ENCODE data around the gene ANKRD33B. TPM values are rescaled to one million over a fixed set of nuclear protein-coding genes. Genes with fewer than 3 reads are reported as not detected.
A peak's percentile ranks its signal among the peaks of the same experiment; 100 is the strongest.

Gene ANKRD33B
- total and polyA plus RNA-seq, 2 of the 8 experiments (the other 6 are each of a cell fraction or from before 2014, with no cell fraction given): 6.9 to 20.6 TPM

DNA sequence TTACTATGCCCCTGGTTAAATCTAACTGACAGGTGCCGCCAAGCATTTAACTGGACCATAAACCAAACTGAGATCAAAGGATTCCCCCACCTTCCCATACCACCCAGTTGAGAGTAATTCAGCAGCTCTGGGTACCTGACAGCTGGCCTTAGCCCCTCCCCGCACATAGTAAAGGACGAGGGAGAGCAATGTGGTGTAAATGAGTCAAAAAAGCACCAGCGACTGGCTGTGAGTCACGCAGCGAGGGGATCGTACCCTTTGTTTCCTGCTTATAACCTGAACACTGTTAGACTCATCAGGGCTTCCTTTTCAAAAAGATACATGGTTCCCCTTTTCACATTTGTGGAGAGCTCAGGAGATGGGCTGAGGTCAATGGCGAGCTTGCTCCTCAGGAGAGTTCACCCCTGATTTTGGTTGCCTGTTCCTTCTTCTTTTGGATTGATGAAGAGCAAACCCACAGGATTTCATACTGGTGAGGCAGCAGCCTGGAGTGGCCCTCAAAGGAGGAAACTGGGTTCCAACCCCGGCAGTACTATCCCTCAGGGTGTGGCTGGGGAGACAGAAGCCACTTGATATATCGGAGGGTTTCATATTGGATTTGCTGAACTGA lies 71.5 kb downstream of the ANKRD33B start:
- Histone ChIP-seq H3K9me3 (ENCODE audit: insufficient read depth in 2 of 2, low read depth in 1 of 2, low read length in 1 of 2) (no peaks in the 10 kb centered on the region), H3K4me1 (replicated peaks in 1 of 4; ENCODE audit: control insufficient read depth in 3 of 4, insufficient read depth in 4 of 4, low read length in 3 of 4) (peaks cover 18 to 50% (median 36%) of the 10 kb centered on the region in 4 experiments), H2BK15ac (ENCODE audit: low read length) (peak overlapping the region; percentile 4; the same call in 1 of the 2 replicates), H3K18ac (ENCODE audit: extremely low read depth, low read length) (peak overlapping the region; percentile 34), H4K91ac (replicated peaks; ENCODE audit: insufficient read length, low read length) (peak overlapping the region; percentile 91), H2BK5ac (ENCODE audit: low read depth, low read length) (peak overlapping the region; percentile 54; the same call in 1 of the 2 replicates), H2BK120ac (replicated peaks; ENCODE audit: low read depth, low read length) (peak overlapping the region; percentile 67), H2AFZ (ENCODE audit: low read length) (no peak overlapping the region), H4K5ac (ENCODE audit: insufficient read length, low read depth, low read length) (no peak overlapping the region), H2AK5ac (ENCODE audit: low read depth, low read length) (peak overlapping the region; percentile 88; the same call in 1 of the 2 replicates), H3K4me2 (ENCODE audit: insufficient read depth in 1 of 2, low read depth in 2 of 2, low read length in 2 of 2) (peak overlapping the region in 1 of 2 experiments; percentile 29; a peak in 1 of 4 replicates), H3K4ac (replicated peaks; ENCODE audit: insufficient read length, low read depth, low read length) (peak overlapping the region; percentile 64), H3K36me3 (ENCODE audit: control insufficient read depth in 2 of 4, insufficient read depth in 4 of 4, low read length in 3 of 4) (no peaks in the 10 kb centered on the region), H3K9ac (replicated peaks in 1 of 4; ENCODE audit: extremely low read depth in 1 of 4, low read depth in 3 of 4, low read length in 3 of 4) (no peak overlapping the region), H2BK12ac (ENCODE audit: low read depth, low read length) (no peak overlapping the region), H3K56ac (replicated peaks; ENCODE audit: insufficient read length, low read depth, low read length) (no peak overlapping the region), H3K27ac (ENCODE audit: low read depth, low read length) (no peak overlapping the region), H2BK20ac (ENCODE audit: low read length) (peak overlapping the region; percentile 15), H4K20me1 (replicated peaks in 1 of 2; ENCODE audit: control insufficient read depth in 1 of 2, insufficient read depth in 2 of 2, low read length in 2 of 2) (peaks cover 0 to 2% of the 10 kb centered on the region in 2 experiments), H3K23me2 (ENCODE audit: low read depth, low read length) (peaks cover 7% of the 10 kb centered on the region), H4K8ac (ENCODE audit: extremely low read depth, insufficient read depth, low read length) (no peak overlapping the region; the same call in 1 of the 2 replicates), H3K79me1 (ENCODE audit: low read depth, low read length) (peaks cover 4% of the 10 kb centered on the region; the same call in 1 of the 2 replicates), H3K23ac (ENCODE audit: insufficient read length) (no peak overlapping the region), H3K79me2 (ENCODE audit: control insufficient read depth in 1 of 2, insufficient read depth in 2 of 2, low read length in 2 of 2) (peaks cover 0 to 17% of the 10 kb centered on the region in 2 experiments; a peak in 2 of 4 replicates), H3K27me3 (replicated peaks in 1 of 4; ENCODE audit: control insufficient read depth in 3 of 4, extremely low read depth in 1 of 4, insufficient read depth in 3 of 4, low read length in 3 of 4) (no peaks in the 10 kb centered on the region), H3K4me3 (ENCODE audit: extremely low read depth in 1 of 4, insufficient read depth in 2 of 4, low read depth in 3 of 4, low read length in 4 of 4) (no peak overlapping the region), H3K14ac (ENCODE audit: insufficient read length) (no peak overlapping the region)
- TF ChIP-seq SP1 (IDR thresholded peaks at IDR 0.05; ENCODE audit: low read depth, low read length) (no peak), CBX5 (IDR thresholded peaks at IDR 0.05; ENCODE audit: low read depth, low read length) (no peak), POLR2A (IDR thresholded peaks at IDR 0.05; ENCODE audit: control extremely low read depth in 1 of 2, low read depth in 2 of 2, low read length in 2 of 2) (no peak), JUND (IDR thresholded peaks at IDR 0.05; ENCODE audit: low read length) (no peak), CHD2 (IDR thresholded peaks at IDR 0.05; ENCODE audit: low read length) (no peak), SP2 (IDR thresholded peaks at IDR 0.05; ENCODE audit: low read length) (no peak), CHD1 (IDR thresholded peaks at IDR 0.05; ENCODE audit: low read depth, low read length) (no peak), GTF2F1 (IDR thresholded peaks at IDR 0.05; ENCODE audit: borderline replicate concordance, low read depth, low read length) (no peak)
- TF ChIP-seq, protein P1, sequence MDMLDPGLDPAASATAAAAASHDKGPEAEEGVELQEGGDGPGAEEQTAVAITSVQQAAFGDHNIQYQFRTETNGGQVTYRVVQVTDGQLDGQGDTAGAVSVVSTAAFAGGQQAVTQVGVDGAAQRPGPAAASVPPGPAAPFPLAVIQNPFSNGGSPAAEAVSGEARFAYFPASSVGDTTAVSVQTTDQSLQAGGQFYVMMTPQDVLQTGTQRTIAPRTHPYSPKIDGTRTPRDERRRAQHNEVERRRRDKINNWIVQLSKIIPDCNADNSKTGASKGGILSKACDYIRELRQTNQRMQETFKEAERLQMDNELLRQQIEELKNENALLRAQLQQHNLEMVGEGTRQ (IDR thresholded peaks at IDR 0.05; ENCODE audit: low read length): no peak
- POLR2A ChIA-PET (ENCODE audit: partially characterized antibody): interaction anchor here (1.6 kb wide), 1 partner anchor 17 kb away, joined by 3 read pairs; no protein-coding TSS in a partner anchor
- 47% methylated on average over 10 of the region's 10 CpGs; no CpG with 5 or more reads in 1 of the 2 experiments for WGBS, 2 experiments (ENCODE audit: extremely low coverage in 1 of 2, insufficient coverage in 1 of 2, insufficient read length in 1 of 2, insufficient replicate concordance in 2 of 2, low coverage in 1 of 2, low lambda C conversion rate in 2 of 2, missing lambda C conversion rate in 1 of 2)
- CTCF ChIA-PET (ENCODE audit: partially characterized antibody): interaction anchor here (0.5 to 4.6 kb wide), 6 partner anchors 9 to 211 kb away, joined by 3 to 49 read pairs (median 12); no protein-coding TSS in a partner anchor
- FAIRE-seq: no peak
- peak in 1 of 2 experiments; percentile 49 for DNase-seq (ENCODE audit: low read depth in 1 of 2, low spot score in 2 of 2)
